Stomach (tissue), 4 donors: ENCODE data around the gene DOK6.

Source experiments
- CTCF ChIP-seq, 7 experiments: fragments of 450-650 bp in 4 of 7; fragments of 200-600 bp in 3 of 7; sonication (generic) in 3 of 7; IDR thresholded peaks; one replicate each; pipeline ENCODE4 v1.5.1; 2016 to 2019; ENCODE audit warnings: antibody characterized with exemption in 7 of 7, control low read depth in 2 of 7, mild to moderate bottlenecking in 1 of 7
- EP300 ChIP-seq: sonication (generic); formaldehyde crosslinking; IDR thresholded peaks from one replicate; pipeline ENCODE4 v1.6.1; 2017; ENCODE audit warnings: antibody characterized with exemption
- POLR2A ChIP-seq, 4 donors: fragments of 450-650 bp; IDR thresholded peaks; one replicate each; pipeline ENCODE4 v1.6.1; 2016; ENCODE audit warnings: antibody characterized with exemption in 4 of 4, control low read depth in 2 of 4, mild to moderate bottlenecking in 1 of 4, moderate library complexity in 1 of 4
- POLR2AphosphoS5 ChIP-seq, 3 donors: sonication (generic); formaldehyde crosslinking; IDR thresholded peaks; one replicate each; pipeline ENCODE4 v1.6.1; 2016; ENCODE audit warnings: antibody characterized with exemption in 3 of 3

- no peak for TF ChIP-seq CTCF (IDR thresholded peaks at IDR 0.05)
- TF ChIP-seq POLR2A (IDR thresholded peaks at IDR 0.05), result no peak
- no peak for TF ChIP-seq POLR2AphosphoS5 (IDR thresholded peaks at IDR 0.05)
- TF ChIP-seq EP300, result no peak
These were observed 482.4 kb downstream of the DOK6 start for GRCh38 chr18:69882965-69883668.
